Ascending aorta (tissue), 2 donors: ENCODE measurements around the gene MSX1. TPM values are rescaled to one million over a fixed set of nuclear protein-coding genes. Genes with fewer than 3 reads are reported as not detected.

Experiments
- DNase-seq, 2 donors: peaks; one replicate each; pipeline ENCODE4 v3.0.0-alpha.2; 2019; ENCODE audit warnings: low spot score in 2 of 2
- H3K27ac ChIP-seq, 2 donors: fragments of 200-600 bp; sonication (generic); one replicate each; pipeline ENCODE4 v1.5.1; 2016 to 2017; ENCODE audit warnings: mild to moderate bottlenecking in 1 of 2
- H3K27me3 ChIP-seq: fragments of 200-600 bp; sonication (generic); one replicate; pipeline ENCODE4 v1.5.1; 2017
- H3K36me3 ChIP-seq, 2 donors: fragments of 200-600 bp; sonication (generic); one replicate each; pipeline ENCODE4 v1.5.1; 2016
- H3K4me1 ChIP-seq, 2 donors: fragments of 200-600 bp; sonication (generic); one replicate each; pipeline ENCODE4 v1.5.1; 2016 to 2017; ENCODE audit warnings: mild to moderate bottlenecking in 1 of 2
- H3K4me3 ChIP-seq, 2 donors: fragments of 200-600 bp; sonication (generic); one replicate each; pipeline ENCODE4 v1.5.1; 2016 to 2017; ENCODE audit warnings: mild to moderate bottlenecking in 1 of 2
- H3K9me3 ChIP-seq, 2 donors: fragments of 200-600 bp; sonication (generic); one replicate each; pipeline ENCODE4 v1.5.1; 2016
- CTCF ChIP-seq, 3 experiments: fragments of 200-600 bp in 2 of 3; fragments of 450-650 bp in 1 of 3; sonication (generic) in 2 of 3; IDR thresholded peaks; one replicate each; pipeline ENCODE4 v1.5.1; 2016 to 2019; ENCODE audit warnings: antibody characterized with exemption in 3 of 3, mild to moderate bottlenecking in 1 of 3, moderate library complexity in 1 of 3
- intact Hi-C: fragments of 100-400 bp; cut with DNase I; formaldehyde crosslinking; loops from one replicate; pipeline ENCODE4 v1.15.1; 2023
- total RNA-seq: library from RNA; depleted of rRNA; stranded (reverse); fragments of >200 nt; gene quantifications from one replicate; pipeline ENCODE4 v1.1.0, GENCODE V29; 2016

Gene MSX1
- total RNA-seq: 26.0 TPM

- Histone ChIP-seq H3K9me3 (no peaks in the 10 kb centered on the region), H3K36me3 (no peaks in the 10 kb centered on the region), H3K4me1 (peaks cover 0 to 8% of the 10 kb centered on the region in 2 donors), H3K27me3 (peaks cover 15% of the 10 kb centered on the region), H3K4me3 (peak within 1 kb of the TSS; percentile 73 to 81), H3K27ac (peak within 1 kb of the TSS in 1 of 2 donors; percentile 15)
- intact Hi-C loops: loop anchor here (5.0 to 10.0 kb wide), 2 partner anchors 315 to 567 kb away; partner anchors contain the start of genes LYAR, STX18 and ZBTB49
- peak; percentile 47 to 91 for DNase-seq
- TF ChIP-seq CTCF (IDR thresholded peaks at IDR 0.05): no peak
Measured at GRCh38 chr4:4859325-4859798, at the start of gene MSX1. Gene MSX1, plus strand, starts transcription at chr4:4859665. Its CDS starts 235 bp downstream, at chr4:4859900.

- Histone ChIP-seq H3K4me3 (no peak overlapping the region), H3K36me3 (no peaks in the 10 kb centered on the region), H3K9me3 (peaks cover 0 to 3% of the 10 kb centered on the region in 2 donors), H3K27ac (no peak overlapping the region), H3K4me1 (no peaks in the 10 kb centered on the region), H3K27me3 (no peaks in the 10 kb centered on the region)
- no peak for DNase-seq
- intact Hi-C loops: no loop called here
- TF ChIP-seq CTCF (IDR thresholded peaks at IDR 0.05): no peak
Measured at GRCh38 chr4:4810092-4810774, 49.2 kb upstream of the MSX1 start.

GRCh38 chr4:4810778-4811177 is 48.7 kb upstream of the MSX1 start:
- H3K27ac ChIP-seq: no peak overlapping the region

GRCh38 chr4:4812145-4812794 is 47.2 kb upstream of the MSX1 start:
- TF ChIP-seq CTCF (IDR thresholded peaks at IDR 0.05): no peak
- Histone ChIP-seq H3K27me3 (no peaks in the 10 kb centered on the region), H3K9me3 (peaks cover 0 to 3% of the 10 kb centered on the region in 2 donors), H3K36me3 (no peaks in the 10 kb centered on the region), H3K27ac (no peak overlapping the region), H3K4me3 (no peak overlapping the region), H3K4me1 (no peaks in the 10 kb centered on the region)
- no peak for DNase-seq
- intact Hi-C loops: no loop called here

More at GRCh38 chr4:4810778-4811177, 48.7 kb upstream of the MSX1 start:
- Histone ChIP-seq H3K4me1 (no peaks in the 10 kb centered on the region), H3K9me3 (peaks cover 0 to 3% of the 10 kb centered on the region in 2 donors), H3K27me3 (no peaks in the 10 kb centered on the region), H3K36me3 (no peaks in the 10 kb centered on the region), H3K4me3 (no peak overlapping the region)
- no peak for TF ChIP-seq CTCF (IDR thresholded peaks at IDR 0.05)
- DNase-seq: no peak
- intact Hi-C loops: no loop called here

GRCh38 chr4:4818415-4819212 is 40.9 kb upstream of the MSX1 start:
- H3K9me3 ChIP-seq: peaks cover 0 to 4% of the 10 kb centered on the region in 2 donors
- no peaks in the 10 kb centered on the region for H3K36me3 ChIP-seq
- TF ChIP-seq CTCF (IDR thresholded peaks at IDR 0.05): no peak
- DNase-seq: no peak
- no peak overlapping the region for H3K27ac ChIP-seq
- no peak overlapping the region for H3K4me3 ChIP-seq
- intact Hi-C loops: no loop called here
- no peaks in the 10 kb centered on the region for H3K27me3 ChIP-seq
- H3K4me1 ChIP-seq: no peaks in the 10 kb centered on the region
